Upper lobe of left lung (tissue), 4 donors: ENCODE results near the gene SLC30A7.
"Not testable (repeated sequence)": the region's sequence is repeated elsewhere in the genome, so short reads cannot be mapped to it uniquely, and the experiment has no call there.

Experiments used
- CTCF ChIP-seq, 6 experiments: fragments of 450-650 bp in 4 of 6; fragments of 200-600 bp in 2 of 6; sonication (generic) in 2 of 6; IDR thresholded peaks; one replicate each; pipeline ENCODE4 v1.5.1; 2016 to 2019; ENCODE audit warnings: antibody characterized with exemption in 6 of 6
- POLR2AphosphoS5 ChIP-seq, 2 donors: sonication (generic); formaldehyde crosslinking; IDR thresholded peaks; one replicate each; pipeline ENCODE4 v1.5.1; 2017; ENCODE audit warnings: antibody characterized with exemption in 2 of 2

GRCh38 chr1:100889869-100890482 is 5.9 kb upstream of the SLC30A7 start:
- TF ChIP-seq CTCF, POLR2AphosphoS5 (IDR thresholded peaks at IDR 0.05): not testable (repeated sequence)
